SU-DHL-6 (cell line): ENCODE measurements around the gene KMT5B.

Source experiments
- H2AFZ ChIP-seq: fragments of 200-600 bp; sonication (generic); 2 replicates; pipeline ENCODE4 v1.6.1; 2014; ENCODE audit warnings: low read depth, mild to moderate bottlenecking, moderate library complexity, mixed read lengths, antibody characterized with exemption, low read length; ENCODE audit not compliant: severe bottlenecking
- H3F3A ChIP-seq: fragments of 200-600 bp; shearing (Covaris generic); 2 replicates; pipeline ENCODE4 v1.6.0; 2016; ENCODE audit warnings: antibody characterized with exemption, mild to moderate bottlenecking; ENCODE audit not compliant: insufficient read depth
- H3K27ac ChIP-seq: fragments of 200-600 bp; sonication (generic); 2 replicates; pipeline ENCODE4 v1.5.1; 2016; ENCODE audit warnings: low read depth, mild to moderate bottlenecking, low read length, moderate library complexity, mixed read lengths
- H3K27me3 ChIP-seq: fragments of 200-600 bp; sonication (generic), shearing (Covaris generic); 2 replicates; pipeline ENCODE4 v1.6.0; 2014; ENCODE audit warnings: mild to moderate bottlenecking, low read length
- H3K36me3 ChIP-seq: fragments of 200-600 bp; sonication (generic); 2 replicates; pipeline ENCODE4 v1.6.1; 2014; ENCODE audit warnings: mild to moderate bottlenecking, low read length, mixed read lengths
- H3K4me2 ChIP-seq: fragments of 300-600, 200-600 bp; shearing (Covaris generic), sonication (generic); 2 replicates; pipeline ENCODE4 v1.6.0; 2014; ENCODE audit warnings: low read length, low read depth, mild to moderate bottlenecking; ENCODE audit not compliant: poor library complexity, severe bottlenecking
- H3K4me3 ChIP-seq: fragments of 200-600 bp; sonication (generic); 2 replicates; pipeline ENCODE4 v1.5.1; 2014; ENCODE audit warnings: antibody characterized with exemption, low read length, mild to moderate bottlenecking, mixed read lengths; ENCODE audit not compliant: insufficient read depth, poor library complexity, severe bottlenecking
- H3K79me2 ChIP-seq: fragments of 200-600 bp; sonication (generic); 2 replicates; pipeline ENCODE4 v1.6.1; 2014; ENCODE audit warnings: mild to moderate bottlenecking, low read length, moderate library complexity; ENCODE audit not compliant: insufficient read depth
- H3K9ac ChIP-seq: fragments of 200-600 bp; sonication (generic); 2 replicates; pipeline ENCODE4 v1.7.0; 2014; ENCODE audit warnings: mild to moderate bottlenecking, low read length
- H3K9me2 ChIP-seq: fragments of 200-600 bp; sonication (generic); replicated peaks from 2 replicates; pipeline ENCODE4 v1.6.1; 2014; ENCODE audit warnings: low read length; ENCODE audit not compliant: insufficient read depth
- H3K9me3 ChIP-seq: fragments of 200-600 bp; sonication (generic); 2 replicates; pipeline ENCODE4 v1.6.1; 2014; ENCODE audit warnings: low read length, mixed read lengths; ENCODE audit not compliant: insufficient read depth
- H4K20me1 ChIP-seq: fragments of 200-600 bp; sonication (generic); 2 replicates; pipeline ENCODE4 v1.6.1; 2014; ENCODE audit warnings: low read depth, mild to moderate bottlenecking, antibody characterized with exemption, low read length, moderate library complexity, mixed read lengths
- EZH2phosphoT487 ChIP-seq: fragments of 200-600 bp; sonication (generic), shearing (Covaris generic); conservative IDR thresholded peaks from 2 replicates; pipeline ENCODE4 v1.6.1; 2018; ENCODE audit warnings: mild to moderate bottlenecking, antibody characterized with exemption, low read length, moderate library complexity, mixed read lengths
- TF ChIP-seq, protein P1 (sequence below): fragments of 200-600 bp; sonication (generic); IDR thresholded peaks from one replicate; pipeline ENCODE4 v1.5.1; 2017; ENCODE audit warnings: antibody characterized with exemption, mild to moderate bottlenecking, low read length, moderate library complexity; ENCODE audit not compliant: insufficient read depth, poor library complexity, severe bottlenecking

Gene KMT5B

DNA sequence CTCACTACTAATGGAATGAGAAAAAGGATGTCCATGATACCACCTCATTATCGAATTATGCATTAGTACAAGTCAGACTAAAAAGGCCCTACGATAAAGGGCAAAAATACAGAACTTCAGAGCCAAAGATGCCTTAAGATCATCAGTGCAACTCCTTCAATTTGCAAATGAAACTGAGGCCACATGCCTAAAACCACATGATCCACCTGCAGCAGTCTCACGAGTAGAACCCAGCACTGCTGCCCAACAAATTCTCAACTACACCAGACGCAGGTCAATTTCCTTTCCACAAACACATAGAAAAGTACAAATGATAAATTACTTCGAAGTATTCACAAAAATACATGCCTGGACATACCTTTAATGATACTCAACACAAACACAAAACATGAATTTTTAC is 20.1 kb downstream of the KMT5B start:
- H3K27me3 ChIP-seq: no peaks in the 10 kb centered on the region
- peaks cover 9% of the 10 kb centered on the region for H4K20me1 ChIP-seq
- H3K9me2 ChIP-seq: no peaks in the 10 kb centered on the region

DNA sequence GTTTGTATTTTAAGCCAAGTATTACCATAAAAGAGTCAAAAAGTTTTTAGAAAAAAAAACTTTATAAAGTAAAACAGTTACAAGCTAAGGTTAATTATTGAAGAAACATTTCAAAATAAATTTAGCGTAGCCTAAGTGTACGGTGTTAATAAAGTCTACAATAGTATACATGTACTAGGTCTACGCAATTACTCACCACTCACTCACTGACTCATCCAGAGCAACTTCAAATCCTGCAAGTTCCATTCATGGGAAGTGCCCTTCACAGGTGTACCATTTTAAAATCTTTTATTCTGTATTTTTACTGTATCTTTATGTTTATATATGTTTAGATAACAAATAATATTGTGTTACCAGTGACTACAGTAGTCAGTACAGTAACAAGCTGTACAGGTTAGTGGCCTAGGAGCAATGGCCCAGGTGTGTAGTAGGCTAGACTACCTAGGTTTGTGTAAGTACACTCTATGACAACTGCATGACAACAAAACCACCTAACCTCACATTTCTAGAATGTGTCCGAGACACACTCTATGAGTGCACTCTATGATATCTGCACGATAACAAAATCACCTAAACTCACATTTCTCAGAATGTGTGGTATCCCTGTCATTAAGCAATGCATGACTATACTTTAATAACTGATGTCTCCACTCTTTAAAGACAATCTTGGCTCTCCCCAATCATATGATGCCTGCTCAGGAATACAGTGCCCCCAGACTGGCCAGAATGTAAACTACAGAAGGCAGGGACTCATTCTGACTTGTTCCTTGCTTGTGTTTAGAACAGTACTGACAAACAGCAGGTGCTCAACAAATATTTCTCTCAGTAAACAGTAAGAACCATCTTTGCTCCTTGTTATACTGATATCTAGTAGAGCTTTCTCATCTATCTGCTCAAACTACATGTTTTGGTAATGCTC is 21.2 kb downstream of the KMT5B start:
- Histone ChIP-seq H3K27ac (no peak overlapping the region), H4K20me1 (peaks cover 5% of the 10 kb centered on the region; the same call in 1 of the 2 replicates)

More for the DNA sequence above, 20.1 kb downstream of the KMT5B start:
- Histone ChIP-seq H3K36me3 (no peaks in the 10 kb centered on the region), H3K79me2 (peaks cover 50% of the 10 kb centered on the region), H3K9me3 (no peaks in the 10 kb centered on the region), H3K27ac (no peak overlapping the region), H2AFZ (no peak overlapping the region), H3K4me2 (no peak overlapping the region), H3K9ac (no peak overlapping the region), H3K4me3 (no peak overlapping the region), H3F3A (no peaks in the 10 kb centered on the region)
- TF ChIP-seq, protein P1, sequence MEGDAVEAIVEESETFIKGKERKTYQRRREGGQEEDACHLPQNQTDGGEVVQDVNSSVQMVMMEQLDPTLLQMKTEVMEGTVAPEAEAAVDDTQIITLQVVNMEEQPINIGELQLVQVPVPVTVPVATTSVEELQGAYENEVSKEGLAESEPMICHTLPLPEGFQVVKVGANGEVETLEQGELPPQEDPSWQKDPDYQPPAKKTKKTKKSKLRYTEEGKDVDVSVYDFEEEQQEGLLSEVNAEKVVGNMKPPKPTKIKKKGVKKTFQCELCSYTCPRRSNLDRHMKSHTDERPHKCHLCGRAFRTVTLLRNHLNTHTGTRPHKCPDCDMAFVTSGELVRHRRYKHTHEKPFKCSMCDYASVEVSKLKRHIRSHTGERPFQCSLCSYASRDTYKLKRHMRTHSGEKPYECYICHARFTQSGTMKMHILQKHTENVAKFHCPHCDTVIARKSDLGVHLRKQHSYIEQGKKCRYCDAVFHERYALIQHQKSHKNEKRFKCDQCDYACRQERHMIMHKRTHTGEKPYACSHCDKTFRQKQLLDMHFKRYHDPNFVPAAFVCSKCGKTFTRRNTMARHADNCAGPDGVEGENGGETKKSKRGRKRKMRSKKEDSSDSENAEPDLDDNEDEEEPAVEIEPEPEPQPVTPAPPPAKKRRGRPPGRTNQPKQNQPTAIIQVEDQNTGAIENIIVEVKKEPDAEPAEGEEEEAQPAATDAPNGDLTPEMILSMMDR: no peak
- no peak for TF ChIP-seq EZH2phosphoT487

DNA sequence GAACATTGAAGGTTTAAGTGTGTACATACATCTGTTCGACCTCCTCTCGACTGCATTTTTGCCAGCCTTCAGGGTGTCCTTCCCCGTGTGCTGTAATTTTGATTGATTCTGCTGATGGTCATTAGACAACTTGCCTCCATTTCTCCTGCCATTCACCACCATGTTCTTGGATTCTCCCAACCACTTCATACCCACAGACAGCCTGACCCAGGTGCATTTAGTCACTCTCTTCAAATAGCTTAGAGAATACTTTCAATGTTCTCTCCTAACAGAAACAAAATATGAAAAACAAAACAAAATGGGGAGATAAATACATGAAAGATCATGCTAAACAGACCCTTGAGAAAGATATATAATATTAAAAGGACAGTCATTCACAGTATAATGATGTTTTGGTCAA is 23.2 kb downstream of the KMT5B start:
- Histone ChIP-seq H3K79me2 (peaks cover 37% of the 10 kb centered on the region), H3K9me2 (no peaks in the 10 kb centered on the region), H3K27me3 (no peaks in the 10 kb centered on the region), H4K20me1 (peaks cover 5% of the 10 kb centered on the region; the same call in 1 of the 2 replicates), H3K4me3 (no peak overlapping the region), H3K9ac (no peak overlapping the region), H2AFZ (no peak overlapping the region), H3K27ac (no peak overlapping the region), H3K36me3 (0 out of 2 replicates have a peak, but pooled peaks cover 2% of the 10 kb centered on the region), H3F3A (no peaks in the 10 kb centered on the region), H3K9me3 (no peaks in the 10 kb centered on the region), H3K4me2 (no peak overlapping the region)
- TF ChIP-seq EZH2phosphoT487: no peak
- TF ChIP-seq, protein P1: no peak

More for the DNA sequence above, 21.2 kb downstream of the KMT5B start:
- no peaks in the 10 kb centered on the region for H3K9me3 ChIP-seq
- H3K4me2 ChIP-seq: no peak overlapping the region
- TF ChIP-seq EZH2phosphoT487: no peak
- TF ChIP-seq, protein P1: no peak
- H3K9ac ChIP-seq: no peak overlapping the region
- H2AFZ ChIP-seq: no peak overlapping the region
- no peaks in the 10 kb centered on the region for H3K36me3 ChIP-seq
- H3K79me2 ChIP-seq: peaks cover 46% of the 10 kb centered on the region
- H3K9me2 ChIP-seq: no peaks in the 10 kb centered on the region
- no peaks in the 10 kb centered on the region for H3F3A ChIP-seq
- no peak overlapping the region for H3K4me3 ChIP-seq
- H3K27me3 ChIP-seq: no peaks in the 10 kb centered on the region
